GM10248 (cell line): ENCODE results near the gene GMNC.

Source experiments
- CTCF ChIA-PET: fragments of 300-600 bp; sonication (Branson Sonifier 250); formaldehyde crosslinking; extraction: SDS; loops from one replicate; lab custom pipeline; 2021; ENCODE audit warnings: antibody characterized with exemption; lab: Yijun Ruan, JAX
- POLR2A ChIA-PET: fragments of 350-650 bp; sonication (Branson Sonifier 250); formaldehyde crosslinking; extraction: SDS; loops from one replicate; lab custom pipeline; 2020; ENCODE audit warnings: antibody characterized with exemption; lab: Yijun Ruan, JAX
- DNase-seq: peaks from one replicate; pipeline ENCODE4 v3.0.0; 2012; ENCODE audit errors: extremely low spot score
- CTCF ChIP-seq: IDR thresholded peaks from 2 replicates; pipeline ENCODE4 v1.5.1; 2012; ENCODE audit warnings: mild to moderate bottlenecking, low read depth; ENCODE audit errors: extremely low read depth, missing control alignments, control extremely low read depth

The GMNC gene

GRCh38 chr3:190867071-190867470 lies 4.6 kb upstream of the GMNC start:
- POLR2A ChIA-PET = no interaction called here

GRCh38 chr3:190865828-190866227 lies 3.3 kb upstream of the GMNC start:
- ChIA-PET CTCF (interaction anchor here (3.4 kb wide), 1 partner anchor 18 kb away, joined by 13 read pairs; no protein-coding TSS in a partner anchor), POLR2A (no interaction called here)
- no peak for TF ChIP-seq CTCF
- DNase-seq = no peak

More at GRCh38 chr3:190867071-190867470, 4.6 kb upstream of the GMNC start:
- TF ChIP-seq CTCF = no peak
- no peak for DNase-seq
- CTCF ChIA-PET = interaction anchor here (3.4 kb wide), 1 partner anchor 17 kb away, joined by 13 read pairs; no protein-coding TSS in a partner anchor

- no peak for DNase-seq
- TF ChIP-seq CTCF = no peak
- POLR2A ChIA-PET = no interaction called here
- CTCF ChIA-PET = interaction anchor here (3.4 kb wide), 1 partner anchor 19 kb away, joined by 13 read pairs; no protein-coding TSS in a partner anchor
Measured at GRCh38 chr3:190865419-190865818, 2.9 kb upstream of the GMNC start.

- ChIA-PET POLR2A (no interaction called here), CTCF (interaction anchor here (3.4 kb wide), 1 partner anchor 20 kb away, joined by 13 read pairs; no protein-coding TSS in a partner anchor)
- TF ChIP-seq CTCF = no peak
- no peak for DNase-seq
Measured at GRCh38 chr3:190864002-190864401, 1.5 kb upstream of the GMNC start.

- POLR2A ChIA-PET = no interaction called here
- CTCF ChIA-PET = interaction anchor here (1.1 kb wide), 1 partner anchor 26 kb away, joined by 3 read pairs; no protein-coding TSS in a partner anchor
- no peak for DNase-seq
- TF ChIP-seq CTCF = no peak
Measured at GRCh38 chr3:190863119-190863465, 598 bp upstream of the GMNC start.

GRCh38 chr3:190860521-190860920 lies 2.0 kb downstream of the GMNC start:
- ChIA-PET CTCF (interaction anchor here (1.7 kb wide), 1 partner anchor 22 kb away, joined by 4 read pairs; no protein-coding TSS in a partner anchor), POLR2A (no interaction called here)
- no peak for TF ChIP-seq CTCF
- no peak for DNase-seq

GRCh38 chr3:190855151-190855550 lies 7.3 kb downstream of the GMNC start:
- no peak for DNase-seq
- TF ChIP-seq CTCF = no peak
- ChIA-PET POLR2A (no interaction called here), CTCF (interaction anchor here (1.4 kb wide), 1 partner anchor 44 kb away, joined by 3 read pairs; no protein-coding TSS in a partner anchor)
